GM10266 (cell line): Measurements from ENCODE around the gene GUCY2D.

ENCODE experiments used
- DNase-seq: peaks from one replicate; pipeline ENCODE4 v3.0.0; 2012; ENCODE audit errors: extremely low spot score
- CTCF ChIP-seq: IDR thresholded peaks from 2 replicates; pipeline ENCODE4 v1.5.1; 2012; ENCODE audit warnings: mild to moderate bottlenecking, low read depth; ENCODE audit not compliant: control insufficient read depth, insufficient read depth; ENCODE audit errors: missing control alignments

The GUCY2D gene

GRCh38 chr17:8029121-8029520 lies 26.7 kb downstream of the GUCY2D start:
- DNase-seq, result no peak
- no peak for TF ChIP-seq CTCF

GRCh38 chr17:8031261-8031661 lies 28.8 kb downstream of the GUCY2D start:
- TF ChIP-seq CTCF, result no peak
- no peak for DNase-seq

- DNase-seq, result no peak
- TF ChIP-seq CTCF, result no peak
Measured at GRCh38 chr17:8031950-8032349, 29.5 kb downstream of the GUCY2D start.

- TF ChIP-seq CTCF, result no peak
- DNase-seq, result no peak
Measured at GRCh38 chr17:8032442-8032841, 30.0 kb downstream of the GUCY2D start.

GRCh38 chr17:8038954-8039610 lies 36.7 kb downstream of the GUCY2D start, which contains the start of gene ALOX15B:
Gene ALOX15B (plus strand): TSS chr17:8039059. CDS start chr17:8039156, 97 bp downstream.
- no peak for TF ChIP-seq CTCF
- no peak for DNase-seq

GRCh38 chr17:8039611-8040168 lies 37.3 kb downstream of the GUCY2D start:
- no peak for TF ChIP-seq CTCF
- DNase-seq, result no peak

- TF ChIP-seq CTCF, result peak; percentile 60
- peak; percentile 71 for DNase-seq
Measured at GRCh38 chr17:8041249-8041928, 39.0 kb downstream of the GUCY2D start.
